Stimulated activated CD4-positive, alpha-beta T cell treated with anti-CD3 and anti-CD28 coated beads, Interleukin-4, amount 100 ng/mL, for 4 hours (primary cell): ENCODE data around the gene SLC12A8.
"Not testable (repeated sequence)": the region's sequence is repeated elsewhere in the genome, so short reads cannot be mapped to it uniquely, and the experiment has no call there.

Source experiments
- DNase-seq, 2 experiments: peaks; one replicate each; pipeline ENCODE4 v3.0.0-alpha.2; 2020

The SLC12A8 gene

DNA sequence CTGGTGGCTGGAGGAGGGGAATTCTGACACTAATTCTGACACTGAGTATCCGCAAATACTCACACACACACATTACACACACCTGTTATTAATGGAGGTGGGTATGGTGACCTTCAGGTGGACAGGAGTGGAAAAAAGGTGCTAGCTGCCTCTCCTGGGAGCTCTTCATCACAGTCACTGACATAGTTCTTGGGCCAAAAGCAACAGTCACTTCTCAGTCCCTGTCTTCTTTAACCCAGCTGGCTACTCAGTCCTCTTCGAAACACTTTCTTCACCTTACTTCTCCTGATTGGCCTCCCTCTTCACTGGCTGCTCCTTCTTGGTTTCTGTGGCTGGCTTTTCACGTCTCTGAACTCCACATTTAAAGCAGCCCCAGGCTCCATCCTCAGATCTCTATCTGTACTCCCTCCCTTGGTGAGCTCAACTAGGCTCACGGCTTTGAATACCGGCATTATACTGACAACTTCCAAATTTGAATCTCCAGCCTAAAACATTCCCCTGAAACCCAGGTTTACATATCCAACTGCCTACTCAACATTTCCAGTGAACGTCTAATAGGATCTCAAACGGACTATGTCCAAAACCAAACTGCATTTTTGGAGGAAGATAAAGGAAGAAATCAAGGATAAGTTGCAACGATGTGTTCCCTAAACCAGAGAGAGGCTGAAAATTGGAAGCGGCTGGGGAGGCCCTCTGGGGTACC lies 103.6 kb downstream of the SLC12A8 start:
- DNase-seq, result no peak

DNA sequence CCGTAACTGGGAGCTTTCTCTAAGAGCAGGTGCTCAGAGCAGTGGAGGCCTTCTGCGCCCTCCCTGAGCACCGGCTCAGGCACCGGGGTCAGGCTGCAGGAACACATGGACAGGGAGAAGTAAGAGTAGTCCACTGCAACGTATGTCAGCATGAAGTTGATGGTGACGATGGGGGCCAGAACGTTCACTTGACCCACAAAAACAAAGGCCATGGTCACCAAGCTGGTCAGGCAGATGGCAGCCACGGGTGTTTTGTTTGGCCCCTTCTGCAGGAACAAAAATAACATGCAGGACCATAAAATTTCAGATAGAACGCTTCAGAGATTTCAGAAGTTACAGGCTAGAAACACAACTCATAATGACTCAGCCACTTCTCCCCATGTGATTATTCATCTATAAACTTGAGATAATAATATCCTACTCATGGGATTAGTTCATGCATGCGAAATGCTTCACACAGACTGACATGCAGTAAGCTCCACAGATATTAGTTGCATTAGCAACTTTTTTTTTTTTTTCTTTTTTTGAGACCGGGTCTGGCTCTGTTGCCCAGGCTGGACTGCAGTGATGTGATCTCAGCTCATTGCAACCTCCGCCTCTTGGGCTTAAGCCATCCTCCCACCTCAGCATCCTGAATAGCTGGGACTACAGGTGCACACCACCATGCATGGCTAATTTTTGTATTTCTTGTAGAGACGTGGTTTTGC lies 104.5 kb downstream of the SLC12A8 start:
- no peak for DNase-seq

DNA sequence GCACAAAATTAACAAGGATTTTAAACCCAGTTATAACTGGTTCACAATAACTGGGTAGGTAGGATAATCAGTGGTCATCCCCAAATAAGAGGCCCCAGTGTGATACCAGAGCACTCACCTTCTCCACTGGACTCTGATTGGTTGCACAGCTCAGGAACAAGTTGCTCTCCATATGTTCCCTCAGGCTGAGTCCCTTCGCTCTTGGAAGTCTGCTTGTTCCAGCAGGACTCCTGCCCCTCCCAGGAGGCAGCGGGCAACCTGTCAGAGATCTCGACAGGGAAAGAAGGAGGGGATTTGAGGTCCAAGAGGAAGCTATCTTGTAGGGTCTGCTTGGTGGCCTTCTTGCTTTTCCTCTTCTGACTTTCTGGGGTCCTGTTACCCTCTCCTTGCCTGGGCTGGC lies 105.2 kb downstream of the SLC12A8 start:
- DNase-seq, result no peak

DNA sequence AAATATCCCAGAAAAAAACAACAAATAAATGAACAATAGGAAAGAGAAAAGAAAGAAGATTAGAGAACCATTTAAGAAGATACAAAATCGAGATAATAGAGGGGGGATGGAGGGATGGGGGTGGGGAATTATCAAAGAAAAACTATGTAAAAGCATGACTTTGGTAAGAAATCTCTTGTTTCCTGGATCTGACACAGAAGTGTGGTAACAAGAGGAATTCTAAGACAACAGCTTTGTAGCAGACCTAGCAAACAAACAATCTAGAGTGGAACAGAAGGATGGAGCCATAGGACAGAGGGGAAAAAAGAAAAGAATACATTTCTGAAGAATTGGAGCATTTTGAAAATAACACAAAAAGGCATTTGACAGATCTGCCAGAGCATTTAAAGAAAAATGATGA lies 107.4 kb downstream of the SLC12A8 start:
- no peak for DNase-seq

DNA sequence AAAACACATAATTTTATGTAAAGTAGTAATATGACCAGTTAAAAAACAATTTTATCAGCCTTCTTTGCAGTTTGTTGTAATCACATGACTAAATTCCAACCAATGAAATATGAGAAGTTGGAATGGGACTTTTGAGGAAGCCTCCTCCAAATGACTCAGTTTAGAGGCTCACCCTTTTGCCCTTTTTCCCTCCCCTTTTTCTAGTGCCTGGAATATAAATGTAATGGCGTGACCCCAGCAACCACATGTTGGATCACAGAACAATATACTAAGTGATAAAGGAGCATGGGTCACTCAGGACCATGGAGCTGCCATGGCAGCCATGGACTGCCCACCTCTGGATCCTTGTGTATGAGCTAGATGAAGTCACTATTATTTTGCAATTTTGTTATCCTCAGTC lies 107.9 kb downstream of the SLC12A8 start:
- no peak for DNase-seq

DNA sequence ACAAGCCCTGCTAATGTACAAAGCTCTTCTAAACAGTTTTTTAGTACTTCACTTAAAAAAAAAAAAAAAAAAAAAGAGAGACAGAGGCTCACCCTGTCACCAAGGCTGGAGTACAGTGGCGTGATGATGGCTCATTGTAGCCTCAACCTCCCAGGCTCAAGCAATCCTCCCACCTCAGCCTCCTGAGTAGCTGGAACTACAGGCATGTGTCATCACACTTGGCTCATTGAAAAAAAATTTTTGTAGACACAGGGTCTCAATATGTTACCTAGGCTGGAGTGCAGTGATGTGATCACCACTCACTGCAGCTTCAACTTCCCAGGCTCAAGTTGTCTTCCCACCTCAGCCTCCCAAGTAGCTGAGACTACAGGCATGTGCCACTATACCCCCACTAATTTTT lies 109.1 kb downstream of the SLC12A8 start:
- no peak for DNase-seq

DNA sequence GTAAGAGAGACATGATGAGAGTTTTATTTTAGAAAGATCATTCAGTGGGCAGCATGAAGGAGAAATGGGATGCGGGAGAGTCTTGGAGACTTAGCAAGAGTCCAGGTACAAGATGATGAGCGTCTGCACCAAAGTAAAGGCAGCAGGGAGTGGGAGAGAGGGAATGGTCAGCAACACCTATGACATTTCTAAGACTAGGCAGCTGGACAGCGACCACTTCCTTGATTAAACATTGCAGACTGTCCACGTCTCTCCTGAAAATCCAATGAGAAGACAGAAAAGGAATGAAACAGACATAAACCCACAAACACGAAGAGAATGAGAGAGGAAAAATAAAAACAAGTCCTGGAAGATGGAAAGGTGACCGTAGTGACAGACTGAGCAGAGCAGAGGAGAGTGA lies 110.1 kb downstream of the SLC12A8 start:
- DNase-seq, result no peak

DNA sequence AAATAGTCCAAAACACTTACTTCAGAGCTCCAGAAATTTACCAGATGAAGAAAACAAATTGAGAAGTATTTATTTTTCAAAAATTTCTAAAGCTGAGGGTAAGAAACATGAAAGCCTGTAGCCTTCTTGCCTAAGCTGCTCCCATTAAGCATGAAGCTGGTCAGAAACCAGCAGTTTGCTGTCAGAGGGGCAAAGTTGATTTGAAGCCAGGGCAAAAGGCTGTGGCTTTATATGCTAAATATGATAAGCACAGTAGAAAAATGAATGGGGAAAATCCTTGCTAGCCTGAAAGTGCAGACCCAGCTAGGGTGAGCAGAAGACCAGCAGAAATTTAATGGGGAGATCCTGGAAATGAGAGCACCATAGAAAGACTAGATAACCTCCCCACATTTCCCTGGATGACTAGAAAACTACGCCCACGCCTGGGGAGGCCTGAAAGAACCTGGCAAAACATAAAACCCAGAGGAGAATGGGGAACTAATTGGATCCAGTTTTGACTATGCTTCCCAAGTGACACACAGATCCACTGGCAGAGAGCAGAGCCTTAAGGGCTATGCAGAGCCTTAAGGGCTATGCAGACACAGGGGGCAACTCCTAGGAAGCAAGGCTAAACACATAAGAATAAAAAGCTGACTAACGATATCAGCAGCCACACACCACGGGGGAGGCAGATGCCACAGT lies 113.8 kb downstream of the SLC12A8 start:
- DNase-seq, result no peak

DNA sequence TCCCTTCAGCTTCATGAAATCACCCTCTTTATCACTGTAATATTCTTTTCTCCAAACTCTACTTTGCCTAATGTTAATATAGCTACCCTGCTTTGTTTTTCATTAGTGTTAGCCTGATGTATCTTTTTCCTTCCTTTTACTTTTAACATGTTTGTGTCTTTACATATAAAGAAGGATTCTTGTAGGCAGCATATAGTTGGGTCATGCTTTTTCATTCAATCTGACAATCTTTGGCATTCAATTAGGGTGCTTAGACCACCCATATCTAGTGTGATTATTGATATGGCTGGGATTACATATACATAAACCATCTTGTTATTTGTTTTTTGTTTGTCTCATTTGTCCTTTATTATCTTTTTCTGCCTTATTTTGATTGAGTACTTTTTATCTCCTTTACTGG lies 121.9 kb downstream of the SLC12A8 start:
- DNase-seq, result no peak

DNA sequence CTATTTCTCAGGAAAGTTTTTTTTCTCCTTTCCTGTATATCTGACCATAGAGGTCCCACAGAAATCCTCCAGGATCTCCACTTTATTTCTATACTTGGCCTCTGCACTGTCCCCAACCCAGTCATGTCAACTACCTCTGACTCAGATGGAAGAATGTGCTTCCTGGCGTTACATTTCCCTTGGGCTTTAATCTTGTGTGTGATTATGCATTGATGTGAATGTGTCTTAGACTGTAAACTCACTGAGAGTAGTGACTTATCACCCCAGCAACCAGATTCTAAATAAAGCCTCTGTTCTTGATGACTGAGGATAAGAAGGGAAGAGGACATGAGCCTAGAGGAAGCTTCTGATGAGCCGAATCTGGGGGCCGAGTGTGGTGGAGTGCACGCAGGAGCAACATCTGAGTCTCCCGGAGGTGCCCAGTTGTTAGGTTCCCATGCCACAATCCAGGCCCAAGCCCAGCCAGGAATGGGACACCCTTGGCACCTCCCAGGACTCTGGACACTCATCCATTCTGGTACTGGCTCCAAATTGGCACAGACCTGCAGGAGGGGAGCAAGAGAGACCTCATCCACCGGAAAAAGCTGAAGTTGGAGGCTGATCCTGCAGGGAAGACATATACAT lies 124.7 kb downstream of the SLC12A8 start:
- no peak for DNase-seq

DNA sequence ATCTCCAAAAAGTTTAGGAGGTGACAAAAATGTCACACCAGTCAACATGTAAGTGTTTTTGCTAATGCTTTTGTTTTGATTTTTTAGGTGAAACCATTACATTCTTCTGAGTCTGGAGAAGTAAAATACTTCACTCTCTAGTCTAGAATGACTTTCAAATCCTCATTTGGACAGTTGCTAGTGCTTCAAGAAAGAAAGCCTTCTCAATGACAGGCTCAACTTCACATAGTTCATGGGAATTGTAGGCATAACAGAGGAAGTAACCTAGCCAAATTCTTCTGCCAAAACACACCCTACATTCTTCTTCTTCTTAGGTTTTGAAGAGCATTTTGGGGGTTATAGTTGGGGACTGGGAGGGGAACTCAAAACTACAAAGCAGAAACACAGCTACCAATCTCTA lies 127.4 kb downstream of the SLC12A8 start:
- no peak for DNase-seq

DNA sequence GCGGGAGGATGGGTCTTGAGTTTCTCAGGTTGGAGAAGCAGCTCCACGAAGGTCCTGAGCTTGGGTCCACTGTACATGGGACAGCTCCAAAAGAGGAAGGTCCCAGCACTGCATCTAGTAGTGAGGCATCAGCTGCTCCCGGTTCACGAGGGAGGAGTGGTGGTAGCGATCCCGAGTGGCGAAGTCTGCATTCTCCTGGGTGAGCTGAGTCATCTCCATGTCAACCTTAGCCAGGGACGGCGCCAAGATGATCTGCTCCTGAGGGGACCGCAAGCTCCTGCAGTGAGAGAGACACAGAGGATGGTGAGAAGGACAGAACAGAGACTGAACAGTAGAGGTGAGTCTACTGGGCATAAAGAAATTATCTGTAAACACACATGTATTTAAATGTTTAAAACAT lies 128.8 kb downstream of the SLC12A8 start:
- DNase-seq, result no peak

DNA sequence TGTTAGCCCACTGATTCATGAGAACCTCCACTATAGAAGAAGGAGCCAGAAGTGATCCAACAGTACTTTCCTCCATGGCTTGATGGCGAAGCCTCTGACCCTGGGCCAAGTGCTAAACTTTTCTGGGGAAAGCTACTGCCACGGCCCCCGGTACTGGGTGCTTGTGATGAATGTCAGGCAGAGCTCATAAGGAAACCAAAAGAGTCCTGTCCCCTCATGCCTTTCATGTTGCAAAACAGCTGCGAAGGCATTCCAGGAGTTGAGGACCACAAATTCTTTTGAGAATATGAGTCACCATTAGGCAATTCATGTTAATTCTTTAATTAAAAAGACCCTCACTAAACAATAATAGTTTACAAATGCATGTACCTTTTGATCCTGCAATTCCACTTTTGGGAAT lies 130.2 kb downstream of the SLC12A8 start:
- DNase-seq, result not testable (repeated sequence)

DNA sequence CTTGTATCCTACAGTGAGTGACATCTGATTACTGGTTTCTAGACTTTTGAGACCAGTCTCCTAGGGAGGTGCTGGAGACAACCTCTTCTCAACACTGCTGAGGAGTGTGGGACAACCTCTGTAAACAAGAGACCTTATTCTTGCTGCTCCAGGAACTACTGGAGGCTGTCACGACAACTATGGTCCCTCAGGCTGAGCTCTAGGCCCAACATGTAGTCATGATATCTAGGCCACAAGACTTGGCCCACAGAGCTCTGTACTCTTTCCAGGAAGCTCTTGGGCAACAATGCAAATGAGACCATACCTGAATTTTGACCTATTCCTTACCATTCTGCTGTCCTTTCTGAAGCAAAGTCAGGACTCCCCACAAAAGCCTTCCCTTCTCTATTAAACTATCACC lies 132.5 kb downstream of the SLC12A8 start:
- DNase-seq, result no peak

DNA sequence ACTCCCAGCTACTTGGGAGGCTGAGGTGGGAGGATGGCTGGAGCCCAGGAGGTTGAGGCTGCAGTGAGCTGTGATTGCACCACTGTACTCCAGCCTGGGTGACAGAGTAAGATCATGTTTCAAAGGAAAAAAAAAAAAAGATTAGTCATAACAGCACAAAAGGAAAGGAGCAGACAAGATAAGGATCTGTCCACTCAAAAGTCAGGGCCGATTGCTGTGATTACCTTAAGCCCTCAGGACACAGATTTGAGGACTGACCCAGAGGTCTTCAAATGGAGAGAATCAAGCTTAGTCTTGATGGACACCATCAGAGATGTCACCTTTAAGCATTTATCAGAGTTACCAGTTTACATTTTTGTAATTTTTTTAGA lies 132.9 kb downstream of the SLC12A8 start:
- DNase-seq, result no peak

DNA sequence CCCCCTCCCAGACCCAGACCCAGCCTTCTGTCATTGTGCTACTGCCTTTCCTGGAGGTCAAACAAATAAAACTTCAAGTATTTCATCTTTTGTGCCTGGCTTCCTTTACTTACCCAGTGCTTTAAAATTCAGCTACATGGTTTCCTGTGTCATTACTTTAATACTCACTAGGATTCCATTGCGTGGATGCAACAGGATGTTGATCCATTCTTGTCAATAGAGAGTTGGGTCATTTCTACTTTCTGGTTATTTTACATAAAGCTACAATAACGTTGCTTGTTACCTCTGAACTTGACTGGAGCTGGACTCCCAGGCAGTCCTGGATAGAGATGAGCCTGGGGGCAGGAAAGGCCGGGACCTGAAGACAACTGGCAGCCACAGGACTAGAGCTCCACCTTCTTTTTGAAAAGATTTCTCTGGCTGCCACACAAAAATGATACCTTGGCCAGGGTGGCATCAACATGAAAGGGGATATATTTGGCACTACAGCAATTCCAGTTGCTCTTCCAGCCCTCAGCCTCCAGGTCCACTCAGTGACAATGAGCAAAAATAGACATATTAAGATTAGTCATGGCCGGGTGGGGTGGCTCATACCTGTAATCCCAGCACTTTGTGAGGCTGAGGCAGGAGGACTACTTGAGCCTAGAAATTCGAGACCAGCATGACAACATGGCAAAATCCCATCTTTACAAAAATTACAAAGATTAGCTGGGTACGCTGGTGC lies 133.4 kb downstream of the SLC12A8 start:
- DNase-seq, result no peak

DNA sequence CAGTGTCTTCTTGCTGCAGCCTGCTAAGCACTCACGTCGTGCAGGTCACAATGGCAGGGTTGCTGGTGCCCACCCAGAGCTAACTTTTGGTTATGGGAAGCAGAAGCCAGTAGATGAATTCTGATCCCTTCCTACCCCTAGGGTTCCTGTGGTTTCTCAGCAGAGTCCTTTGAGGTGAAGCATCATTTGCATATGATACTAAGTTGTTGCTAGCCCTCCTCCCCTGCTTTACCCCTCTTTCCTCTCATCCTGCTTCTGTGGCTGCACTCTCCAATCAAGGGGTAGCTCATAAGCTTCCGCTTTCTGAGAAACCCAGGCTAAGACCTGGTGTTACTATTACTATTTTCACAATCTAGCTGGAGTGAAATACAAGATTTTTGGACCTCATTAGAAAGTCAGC lies 134.7 kb downstream of the SLC12A8 start:
- no peak for DNase-seq

DNA sequence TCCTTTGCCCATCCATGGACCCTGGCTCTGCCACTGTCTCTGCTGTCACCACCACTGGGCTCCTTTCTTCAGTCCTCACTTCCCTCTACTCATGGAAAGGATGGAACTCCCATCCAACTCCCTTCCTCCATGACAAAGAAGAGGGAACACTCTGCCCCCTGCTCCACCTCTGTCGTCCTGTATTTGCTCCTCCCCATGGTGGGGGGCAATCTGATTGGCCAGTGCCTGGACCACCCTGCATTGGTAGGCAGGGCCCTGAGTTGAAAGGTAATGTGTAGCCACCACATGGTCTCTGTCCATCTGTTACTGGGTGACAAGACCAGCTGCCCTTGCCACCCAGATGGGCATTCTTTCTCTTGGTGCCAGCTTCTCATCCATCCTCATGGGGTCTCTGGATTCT lies 136.1 kb downstream of the SLC12A8 start:
- no peak for DNase-seq

DNA sequence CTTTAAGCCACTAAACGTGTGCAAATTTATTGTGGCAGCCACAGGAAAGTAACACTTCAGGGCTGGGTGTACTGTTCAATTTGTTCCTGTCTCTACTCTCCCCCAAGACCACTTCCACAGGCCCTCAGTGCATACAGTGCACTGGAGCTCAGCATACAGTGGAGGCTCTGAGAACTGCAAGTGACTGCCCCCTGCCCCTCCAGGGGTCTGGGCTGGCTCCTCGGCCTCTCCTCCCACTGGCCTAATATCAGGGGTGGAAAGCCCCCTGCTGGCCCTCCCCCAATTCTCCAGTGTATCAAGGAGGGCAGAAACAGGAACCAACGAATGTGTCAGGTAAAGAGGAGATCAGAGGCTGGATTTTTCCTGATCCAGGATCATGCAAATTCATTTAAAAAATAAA lies 136.8 kb downstream of the SLC12A8 start:
- no peak for DNase-seq

DNA sequence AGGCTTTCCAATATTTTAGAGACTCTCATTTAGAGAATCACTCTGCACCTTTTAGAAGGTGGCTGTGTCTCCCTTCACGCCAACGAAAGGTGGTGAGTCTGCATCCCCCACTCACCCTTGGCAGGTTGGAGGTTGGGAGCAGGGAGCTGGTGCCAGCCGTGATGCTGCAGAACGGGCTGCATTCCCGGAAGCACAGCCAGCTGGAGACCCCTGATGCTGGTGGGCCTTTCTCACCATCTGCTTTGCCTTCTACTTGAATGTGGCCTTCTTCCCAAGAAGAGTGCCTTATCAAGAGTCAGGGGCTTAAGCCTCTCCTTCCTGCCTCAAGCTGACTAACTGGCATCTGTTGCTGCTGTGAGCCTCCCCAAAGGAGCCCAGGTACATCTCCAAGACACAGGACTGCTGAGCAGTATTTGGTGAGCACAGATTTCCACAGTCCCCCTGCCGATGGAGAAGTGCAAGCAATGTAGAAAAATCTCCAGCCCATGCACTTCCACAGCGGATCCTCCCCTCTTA lies 139.1 kb downstream of the SLC12A8 start:
- no peak for DNase-seq

DNA sequence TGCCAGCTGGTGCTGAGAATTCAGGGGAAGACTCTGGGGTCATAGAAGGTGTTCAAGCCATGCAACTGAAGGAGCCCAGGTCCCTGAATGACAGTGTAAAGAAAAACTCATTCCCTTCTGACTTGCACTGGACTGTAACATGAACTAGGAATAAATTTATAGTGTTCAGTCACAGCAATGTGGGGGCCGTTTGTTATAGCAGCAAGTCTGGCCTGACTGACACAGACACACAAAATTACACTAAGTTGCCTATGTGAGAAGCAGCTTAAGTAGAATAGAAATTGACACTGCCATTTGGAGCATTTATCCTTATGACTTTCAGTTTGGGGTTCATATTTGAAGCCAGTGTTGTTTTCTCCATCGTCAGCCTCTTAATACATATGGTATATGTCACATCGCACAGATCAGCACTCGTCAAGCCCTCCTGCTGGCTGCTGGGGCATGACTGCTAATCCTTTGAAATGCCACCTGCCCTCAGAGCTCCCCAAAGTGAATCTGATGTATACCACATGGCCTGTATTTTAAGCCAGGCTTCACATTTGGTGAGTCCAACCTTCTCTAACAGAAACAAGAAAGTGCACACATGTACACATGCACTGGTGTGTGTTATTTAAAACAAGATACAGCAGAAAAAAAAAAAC lies 139.7 kb downstream of the SLC12A8 start:
- no peak for DNase-seq

DNA sequence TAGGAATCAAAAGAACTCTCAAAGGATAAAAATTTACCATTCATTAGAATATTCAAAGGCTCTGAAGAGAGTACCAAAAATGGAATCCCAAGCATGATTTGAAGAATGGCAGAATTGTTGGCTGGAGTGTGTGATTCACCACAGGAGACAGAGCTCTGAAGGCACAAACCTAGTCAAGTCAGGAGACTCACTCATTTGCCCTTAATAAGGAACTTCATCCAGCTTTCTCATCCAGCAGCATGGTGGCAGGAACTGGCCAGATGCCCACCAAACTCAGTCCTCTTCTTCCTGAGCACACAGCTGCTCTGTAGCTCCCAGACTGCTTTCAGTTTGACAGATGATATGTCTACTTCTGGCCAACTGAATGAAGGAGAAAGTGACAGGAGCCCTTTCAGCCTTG lies 140.2 kb downstream of the SLC12A8 start:
- DNase-seq, result no peak
